Colonic mucosa (tissue), 4 donors: Measurements from ENCODE around the gene HMG20A. TPM values are rescaled to one million over a fixed set of nuclear protein-coding genes. Genes with fewer than 3 reads are reported as not detected.

Source experiments
- DNase-seq: peaks from one replicate; pipeline ENCODE4 v3.0.0-alpha.2; 2020
- H3K27ac ChIP-seq: fragments of 200-600 bp; one replicate; pipeline ENCODE4 v1.8.0; 2021
- H3K27me3 ChIP-seq: fragments of 200-600 bp; one replicate; pipeline ENCODE4 v1.8.0; 2021
- H3K36me3 ChIP-seq: fragments of 200-600 bp; one replicate; pipeline ENCODE4 v1.8.0; 2021
- H3K4me1 ChIP-seq: fragments of 200-600 bp; one replicate; pipeline ENCODE4 v1.8.0; 2021; ENCODE audit warnings: mild to moderate bottlenecking
- H3K4me3 ChIP-seq: fragments of 200-600 bp; one replicate; pipeline ENCODE4 v1.8.0; 2021
- H3K9ac ChIP-seq, 2 donors: one replicate each; pipeline ENCODE4 v1.7.0; 2013; ENCODE audit warnings: control low read depth in 2 of 2, low read depth in 2 of 2, low read length in 2 of 2
- H3K9me3 ChIP-seq: fragments of 200-600 bp; one replicate; pipeline ENCODE4 v1.8.0; 2021
- CTCF ChIP-seq: fragments of 200-600 bp; IDR thresholded peaks from one replicate; pipeline ENCODE4 v1.8.0; 2022; ENCODE audit warnings: antibody characterized with exemption, mild to moderate bottlenecking
- intact Hi-C: fragments of 100-400 bp; cut with DNase I; formaldehyde crosslinking; loops from one replicate; pipeline ENCODE4 v1.14.1; 2022
- total RNA-seq, 2 donors: library from RNA; stranded (reverse); fragmentation: NEBNext Ultra II Directional in 1 of 2; extraction: Animal tissue kit (Norgen Biotek cat#: 25700) in 1 of 2; gene quantifications; one replicate each; pipeline ENCODE4 v1.2.1, GENCODE V29; 2021
- donor health status: healthy.
- donor health status: DM: no; HTN: no; CAD: no.
- donor health status: DM: no; HTN: no; CAD: no.

Gene HMG20A
- total RNA-seq, 2 donors from 2014 or later = 32.9 to 37.1 TPM

- intact Hi-C loops = no loop called here
- no peaks in the 10 kb centered on the region for H3K36me3 ChIP-seq
- no peaks in the 10 kb centered on the region for H3K27me3 ChIP-seq
- H3K9me3 ChIP-seq = no peaks in the 10 kb centered on the region
- H3K4me1 ChIP-seq = no peaks in the 10 kb centered on the region
- no peak overlapping the region for H3K4me3 ChIP-seq
- H3K27ac ChIP-seq = no peak overlapping the region
- TF ChIP-seq CTCF = no peak
- DNase-seq = no peak
- no peak overlapping the region for H3K9ac ChIP-seq
These were observed 110.7 kb downstream of the HMG20A start for GRCh38 chr15:77531191-77532000.

DNA sequence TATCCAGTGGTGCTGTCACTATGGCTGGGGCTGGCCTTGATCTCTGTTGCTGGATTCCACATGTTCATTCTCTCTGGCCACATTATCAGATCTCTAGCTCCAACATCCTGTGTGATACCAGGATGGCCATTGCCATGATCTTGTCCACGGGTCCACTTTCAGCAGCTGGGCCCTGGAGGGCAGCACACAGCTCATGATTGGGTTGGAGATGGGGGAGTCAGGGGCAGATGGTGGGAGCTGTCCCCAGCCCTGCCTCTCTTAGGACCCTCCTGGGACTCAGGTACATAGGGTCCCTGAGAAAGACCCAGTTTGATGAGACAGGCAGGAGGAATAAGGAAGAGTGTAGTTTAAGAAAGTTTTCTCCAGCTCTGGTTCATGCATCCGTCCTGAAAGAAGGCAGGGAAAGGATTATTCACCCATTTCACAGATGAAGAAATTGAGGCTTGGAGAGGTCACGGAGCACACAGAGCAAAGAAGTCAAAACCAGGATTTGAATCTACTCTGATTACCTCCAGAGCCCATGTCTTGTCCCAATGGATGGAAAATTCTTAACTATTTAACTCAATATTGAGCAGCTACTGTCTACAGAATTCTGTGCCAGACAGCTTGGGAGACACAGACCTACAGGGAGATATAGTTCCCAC lies 111.5 kb downstream of the HMG20A start:
- no peak for DNase-seq
- Histone ChIP-seq H3K9ac (no peak overlapping the region), H3K27me3 (no peaks in the 10 kb centered on the region), H3K4me1 (no peaks in the 10 kb centered on the region), H3K4me3 (no peak overlapping the region), H3K36me3 (no peaks in the 10 kb centered on the region), H3K9me3 (no peaks in the 10 kb centered on the region), H3K27ac (no peak overlapping the region)
- no peak for TF ChIP-seq CTCF
- intact Hi-C loops = no loop called here

DNA sequence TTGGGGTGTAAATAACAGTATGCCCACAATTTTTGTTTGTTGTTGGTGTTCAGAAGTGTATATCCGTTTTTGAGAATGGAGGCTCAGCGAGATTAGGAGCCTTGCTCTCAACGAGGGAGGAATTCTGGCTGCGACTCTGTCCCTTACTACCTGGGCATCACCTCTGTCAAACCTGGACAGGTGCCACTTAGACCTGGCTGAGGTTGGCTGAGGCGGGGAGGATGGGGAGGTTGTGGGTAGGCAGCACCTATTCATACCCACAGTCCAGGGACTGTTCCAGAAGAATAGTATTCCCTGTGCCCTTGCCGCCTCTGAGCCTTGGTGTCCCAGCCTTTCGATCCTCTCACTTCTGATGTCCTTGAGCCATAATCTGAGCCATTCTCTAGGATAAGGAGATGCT lies 112.2 kb downstream of the HMG20A start:
- intact Hi-C loops = no loop called here
- H3K36me3 ChIP-seq = no peaks in the 10 kb centered on the region
- H3K27ac ChIP-seq = no peak overlapping the region
- no peak for TF ChIP-seq CTCF
- no peak overlapping the region for H3K4me3 ChIP-seq
- no peak for DNase-seq
- H3K4me1 ChIP-seq = no peaks in the 10 kb centered on the region
- H3K9me3 ChIP-seq = no peaks in the 10 kb centered on the region
- no peaks in the 10 kb centered on the region for H3K27me3 ChIP-seq
- no peak overlapping the region for H3K9ac ChIP-seq

- TF ChIP-seq CTCF = no peak
- no peak overlapping the region for H3K27ac ChIP-seq
- H3K9ac ChIP-seq = no peak overlapping the region
- no peaks in the 10 kb centered on the region for H3K36me3 ChIP-seq
- H3K4me1 ChIP-seq = no peaks in the 10 kb centered on the region
- intact Hi-C loops = no loop called here
- no peak for DNase-seq
- H3K27me3 ChIP-seq = no peaks in the 10 kb centered on the region
- no peaks in the 10 kb centered on the region for H3K9me3 ChIP-seq
- H3K4me3 ChIP-seq = no peak overlapping the region
These were observed 113.1 kb downstream of the HMG20A start for GRCh38 chr15:77533578-77534430.

Other genes with a start within 250 kb of the HMG20A start
- 10 to 100 TPM; 33.5 to 54.4 TPM for gene PEAK1, start 784 bp upstream of the HMG20A start, total RNA-seq
- gene LINGO1, start 212.0 kb downstream of the HMG20A start, total RNA-seq = 1 to 10 TPM in 1 of 2 donors, under 1 TPM in 1; 0.79 to 1.1 TPM